Body of pancreas (tissue), 4 donors: Measurements from ENCODE around the gene OR4D6.

Experiments
- POLR2A ChIP-seq, 3 donors: fragments of 450-650 bp; IDR thresholded peaks; one replicate each; pipeline ENCODE4 v1.6.1; 2016; ENCODE audit warnings: antibody characterized with exemption in 3 of 3, mild to moderate bottlenecking in 2 of 3
- TF ChIP-seq, protein P1 (sequence below), 7 experiments: fragments of 450-650 bp in 4 of 7; fragments of 200-600 bp in 3 of 7; sonication (generic) in 3 of 7; IDR thresholded peaks; one replicate each; pipeline ENCODE4 v1.5.1; 2016 to 2019; ENCODE audit warnings: antibody characterized with exemption in 7 of 7

DNA sequence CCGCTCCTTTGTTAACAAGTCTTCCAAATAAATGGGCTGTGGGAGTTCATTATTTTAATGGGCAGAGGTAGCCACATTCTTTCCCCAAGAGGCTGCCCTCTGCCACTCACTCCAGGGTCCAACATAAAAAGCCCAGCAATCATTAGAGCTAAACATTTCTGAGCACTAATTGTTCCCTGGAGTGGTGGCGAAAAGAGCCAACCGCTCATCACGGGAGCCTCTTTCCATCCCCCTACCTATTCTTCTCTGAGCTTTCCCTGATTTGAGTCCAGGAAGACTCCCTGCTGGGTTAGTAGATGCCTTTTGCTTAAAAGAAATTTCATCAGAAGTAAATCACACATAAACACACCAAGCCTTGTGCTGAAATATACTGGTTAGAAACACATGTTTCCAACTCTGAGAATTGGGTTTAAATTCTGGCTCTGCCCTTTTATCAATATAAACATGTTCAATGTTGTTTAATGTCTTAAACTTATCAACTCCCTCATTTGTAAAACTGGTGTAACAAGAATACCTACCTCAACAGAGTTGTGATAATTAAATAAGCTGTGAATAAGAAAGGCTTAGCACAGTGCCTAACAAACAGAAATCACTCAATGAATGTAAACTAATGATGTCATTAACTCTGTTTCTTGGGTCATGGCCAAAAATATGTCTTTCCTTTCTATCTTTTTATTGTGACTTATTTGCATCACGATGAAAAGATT lies 30.2 kb upstream of the OR4D6 start, which contains the start of gene OR5A2:
- TF ChIP-seq, protein P1, sequence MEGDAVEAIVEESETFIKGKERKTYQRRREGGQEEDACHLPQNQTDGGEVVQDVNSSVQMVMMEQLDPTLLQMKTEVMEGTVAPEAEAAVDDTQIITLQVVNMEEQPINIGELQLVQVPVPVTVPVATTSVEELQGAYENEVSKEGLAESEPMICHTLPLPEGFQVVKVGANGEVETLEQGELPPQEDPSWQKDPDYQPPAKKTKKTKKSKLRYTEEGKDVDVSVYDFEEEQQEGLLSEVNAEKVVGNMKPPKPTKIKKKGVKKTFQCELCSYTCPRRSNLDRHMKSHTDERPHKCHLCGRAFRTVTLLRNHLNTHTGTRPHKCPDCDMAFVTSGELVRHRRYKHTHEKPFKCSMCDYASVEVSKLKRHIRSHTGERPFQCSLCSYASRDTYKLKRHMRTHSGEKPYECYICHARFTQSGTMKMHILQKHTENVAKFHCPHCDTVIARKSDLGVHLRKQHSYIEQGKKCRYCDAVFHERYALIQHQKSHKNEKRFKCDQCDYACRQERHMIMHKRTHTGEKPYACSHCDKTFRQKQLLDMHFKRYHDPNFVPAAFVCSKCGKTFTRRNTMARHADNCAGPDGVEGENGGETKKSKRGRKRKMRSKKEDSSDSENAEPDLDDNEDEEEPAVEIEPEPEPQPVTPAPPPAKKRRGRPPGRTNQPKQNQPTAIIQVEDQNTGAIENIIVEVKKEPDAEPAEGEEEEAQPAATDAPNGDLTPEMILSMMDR (IDR thresholded peaks at IDR 0.05), result no peak
- TF ChIP-seq POLR2A (IDR thresholded peaks at IDR 0.05), result no peak
